Ovary (tissue), 3 donors: Measurements from ENCODE around the gene ABLIM2.

Experiments used
- CTCF ChIP-seq, 3 donors: fragments of 450-650 bp in 2 of 3; fragments of 200-600 bp in 1 of 3; IDR thresholded peaks; one replicate each; pipeline versions ENCODE4 v1.5.1 to v1.8.0; 2016 to 2022; ENCODE audit warnings: antibody characterized with exemption in 3 of 3, mild to moderate bottlenecking in 1 of 3
- EP300 ChIP-seq: sonication (generic); formaldehyde crosslinking; IDR thresholded peaks from one replicate; pipeline ENCODE4 v1.6.1; 2017; ENCODE audit warnings: antibody characterized with exemption
- POLR2A ChIP-seq: fragments of 450-650 bp; IDR thresholded peaks from one replicate; pipeline ENCODE4 v1.6.1; 2017; ENCODE audit warnings: antibody characterized with exemption, mild to moderate bottlenecking, moderate library complexity
- donor health status: DM: no; HTN: no; CAD: no.

- no peak for TF ChIP-seq CTCF (IDR thresholded peaks at IDR 0.05)
- no peak for TF ChIP-seq POLR2A
- TF ChIP-seq EP300 = no peak
Measured at GRCh38 chr4:8083086-8083825, 75.4 kb downstream of the ABLIM2 start.
